ENCODE measurements around the gene ZNF732. TPM values are rescaled to one million over a fixed set of nuclear protein-coding genes. Genes with fewer than 3 reads are reported as not detected.

ZNF732 gene
- total RNA-seq, 1 experiment from 2014 or later: not detected

- peaks cover 60% of the 10 kb centered on the region for H3K36me3 Mint-ChIP-seq (ENCODE audit: insufficient read depth, unreplicated experiment)
- BruUV-seq (replicated peaks): no TSS peak
- Histone ChIP-seq H3K4me3 (ENCODE audit: low read depth, low read length) (peak overlapping the region; percentile 97), H3K4me1 (0 out of 2 replicates have a peak, but pooled peaks cover 4% of the 10 kb centered on the region), H3K36me3 (ENCODE audit: control insufficient read depth, insufficient read depth, low read length) (peaks cover 4% of the 10 kb centered on the region), H3K9me3 (0 out of 2 replicates have a peak, but pooled peaks cover 14% of the 10 kb centered on the region), H3K27me3 (replicated peaks; ENCODE audit: control insufficient read depth, insufficient read depth, low read length) (no peaks in the 10 kb centered on the region)
- TF ChIP-seq CTCF (IDR thresholded peaks at IDR 0.05; ENCODE audit: insufficient read depth in 1 of 2, low read depth in 1 of 2, low read length in 1 of 2, severe bottlenecking in 1 of 2, unreplicated experiment in 1 of 2): no peak
- no peaks in the 10 kb centered on the region for H3K4me1 Mint-ChIP-seq (ENCODE audit: low read depth, unreplicated experiment)
- H3K27ac Mint-ChIP-seq (ENCODE audit: unreplicated experiment): peak overlapping the region; percentile 96
- H3K9me3 Mint-ChIP-seq (ENCODE audit: unreplicated experiment): peaks cover 9% of the 10 kb centered on the region
- intact Hi-C loops (cut with micrococcal nuclease; ENCODE audit: unreplicated experiment): loop anchor here (1.0 to 10.0 kb wide), 2 partner anchors 137 to 214 kb away; partner anchors contain the start of gene ZNF718
- ChIA-PET POLR2A (interaction anchor here (0.6 to 0.7 kb wide), 4 partner anchors 143 to 493 kb away, joined by 3 to 7 read pairs (median 3); partner anchors contain the start of gene ZNF718), CTCF (no interaction called here)
- H3K4me3 Mint-ChIP-seq (ENCODE audit: unreplicated experiment): peak overlapping the region; percentile 84
- peak in 1 of 2 experiments; percentile 54 for DNase-seq
- H3K27me3 Mint-ChIP-seq (ENCODE audit: insufficient read depth, unreplicated experiment): no peaks in the 10 kb centered on the region
Observed at GRCh38 chr4:337932-338758, 32.9 kb upstream of the ZNF732 start.

GRCh38 chr4:337143-337931, 32.1 kb upstream of the ZNF732 start, which contains the start of gene ZNF141:
TSS of gene ZNF141 (plus strand) at chr4:337814. CDS start at chr4:337984, 170 bp downstream.
- ChIA-PET POLR2A (interaction anchor here (0.6 to 0.7 kb wide), 2 partner anchors 144 to 160 kb away, joined by 3 to 7 read pairs; no protein-coding TSS in a partner anchor), CTCF (no interaction called here)
- Histone ChIP-seq H3K4me3 (ENCODE audit: low read depth, low read length) (peak within 1 kb of the TSS; percentile 97), H3K27me3 (replicated peaks; ENCODE audit: control insufficient read depth, insufficient read depth, low read length) (no peaks in the 10 kb centered on the region), H3K4me1 (0 out of 2 replicates have a peak, but pooled peaks cover 4% of the 10 kb centered on the region), H3K9me3 (0 out of 2 replicates have a peak, but pooled peaks cover 14% of the 10 kb centered on the region), H3K36me3 (ENCODE audit: control insufficient read depth, insufficient read depth, low read length) (peaks cover 4% of the 10 kb centered on the region)
- BruUV-seq (replicated peaks): no TSS peak
- Mint-ChIP-seq H3K9me3 (ENCODE audit: unreplicated experiment) (peaks cover 9% of the 10 kb centered on the region), H3K36me3 (ENCODE audit: insufficient read depth, unreplicated experiment) (peaks cover 52% of the 10 kb centered on the region), H3K4me1 (ENCODE audit: low read depth, unreplicated experiment) (no peaks in the 10 kb centered on the region), H3K4me3 (ENCODE audit: unreplicated experiment) (peak within 1 kb of the TSS; percentile 84), H3K27me3 (ENCODE audit: insufficient read depth, unreplicated experiment) (no peaks in the 10 kb centered on the region), H3K27ac (ENCODE audit: unreplicated experiment) (peak within 1 kb of the TSS; percentile 96)
- no peak for TF ChIP-seq CTCF (IDR thresholded peaks at IDR 0.05; ENCODE audit: insufficient read depth in 1 of 2, low read depth in 1 of 2, low read length in 1 of 2, severe bottlenecking in 1 of 2, unreplicated experiment in 1 of 2)
- intact Hi-C loops (cut with micrococcal nuclease; ENCODE audit: unreplicated experiment): loop anchor here (1.0 to 10.0 kb wide), 2 partner anchors 137 to 213 kb away; partner anchors contain the start of gene ZNF718
- peak; percentile 95 to 97 for DNase-seq

GRCh38 chr4:336893-337142, 31.5 kb upstream of the ZNF732 start:
- intact Hi-C loops (cut with micrococcal nuclease; ENCODE audit: unreplicated experiment): loop anchor here (1.0 to 10.0 kb wide), 2 partner anchors 138 to 213 kb away; partner anchors contain the start of gene ZNF718
- no TSS peak for BruUV-seq (replicated peaks)

More at GRCh38 chr4:336893-337142, 31.5 kb upstream of the ZNF732 start:
- no peaks in the 10 kb centered on the region for H3K27me3 ChIP-seq (replicated peaks; ENCODE audit: control insufficient read depth, insufficient read depth, low read length)
- POLR2A ChIA-PET: no interaction called here
- CTCF ChIA-PET: no interaction called here
- DNase-seq: peak; percentile 39 to 47
- H3K36me3 Mint-ChIP-seq (ENCODE audit: insufficient read depth, unreplicated experiment): peaks cover 47% of the 10 kb centered on the region
- no peaks in the 10 kb centered on the region for H3K27me3 Mint-ChIP-seq (ENCODE audit: insufficient read depth, unreplicated experiment)
- no peak for TF ChIP-seq CTCF (IDR thresholded peaks at IDR 0.05; ENCODE audit: insufficient read depth in 1 of 2, low read depth in 1 of 2, low read length in 1 of 2, severe bottlenecking in 1 of 2, unreplicated experiment in 1 of 2)
- peak overlapping the region; percentile 97 for H3K4me3 ChIP-seq (ENCODE audit: low read depth, low read length)
- H3K27ac Mint-ChIP-seq (ENCODE audit: unreplicated experiment): peak overlapping the region; percentile 96
- H3K9me3 ChIP-seq: 0 out of 2 replicates have a peak, but pooled peaks cover 14% of the 10 kb centered on the region
- H3K4me1 ChIP-seq: 0 out of 2 replicates have a peak, but pooled peaks cover 4% of the 10 kb centered on the region
- no peaks in the 10 kb centered on the region for H3K4me1 Mint-ChIP-seq (ENCODE audit: low read depth, unreplicated experiment)
- peak overlapping the region; percentile 84 for H3K4me3 Mint-ChIP-seq (ENCODE audit: unreplicated experiment)
- H3K36me3 ChIP-seq (ENCODE audit: control insufficient read depth, insufficient read depth, low read length): peaks cover 4% of the 10 kb centered on the region
- H3K9me3 Mint-ChIP-seq (ENCODE audit: unreplicated experiment): peaks cover 9% of the 10 kb centered on the region

Data from Caco-2 (cell line).